HFFc6 (cell line): Measurements from ENCODE around the gene ENG. TPM values are rescaled to one million over a fixed set of nuclear protein-coding genes. Genes with fewer than 3 reads are reported as not detected.

ENCODE experiments used
- DNase-seq: peaks from one replicate; pipeline ENCODE4 v3.0.0-alpha.2; 2018
- H3K27ac Mint-ChIP-seq: 2 replicates; pipeline ENCODE4 v1.8.0; 2020; ENCODE audit warnings: mild to moderate bottlenecking, mixed read lengths
- H3K27me3 Mint-ChIP-seq: 2 replicates; pipeline ENCODE4 v1.8.0; 2021; ENCODE audit warnings: mild to moderate bottlenecking, moderate library complexity, mixed read lengths; ENCODE audit not compliant: insufficient read depth
- H3K36me3 Mint-ChIP-seq: 2 replicates; pipeline ENCODE4 v1.8.0; 2021; ENCODE audit warnings: low read depth, mixed read lengths
- H3K4me1 Mint-ChIP-seq: 2 replicates; pipeline ENCODE4 v1.8.0; 2020; ENCODE audit warnings: low read depth, mixed read lengths
- H3K4me3 Mint-ChIP-seq: 2 replicates; pipeline ENCODE4 v1.8.0; 2020; ENCODE audit warnings: mild to moderate bottlenecking, moderate library complexity, mixed read lengths
- H3K9me3 Mint-ChIP-seq: 2 replicates; pipeline ENCODE4 v1.8.0; 2020; ENCODE audit warnings: mild to moderate bottlenecking, mixed read lengths
- total RNA-seq, 6 experiments: library from RNA; stranded (reverse); fragmentation: NEBNext Ultra II Directional; extraction: Animal tissue kit (Norgen Biotek cat#: 25700); gene quantifications; 2 replicates in 1 of 6; 3 replicates in 5 of 6; pipeline ENCODE4 v1.2.3, GENCODE V29; 2021
- TF ChIP-seq, protein P1 (sequence below): fragments of 200-600 bp; sonication (generic); IDR thresholded peaks from 2 replicates; pipeline ENCODE4 v1.5.0; 2021; ENCODE audit warnings: antibody characterized with exemption, mild to moderate bottlenecking

ENG gene
- total RNA-seq, 6 experiments from 2014 or later = 205 to 249 (median 227) TPM

DNA sequence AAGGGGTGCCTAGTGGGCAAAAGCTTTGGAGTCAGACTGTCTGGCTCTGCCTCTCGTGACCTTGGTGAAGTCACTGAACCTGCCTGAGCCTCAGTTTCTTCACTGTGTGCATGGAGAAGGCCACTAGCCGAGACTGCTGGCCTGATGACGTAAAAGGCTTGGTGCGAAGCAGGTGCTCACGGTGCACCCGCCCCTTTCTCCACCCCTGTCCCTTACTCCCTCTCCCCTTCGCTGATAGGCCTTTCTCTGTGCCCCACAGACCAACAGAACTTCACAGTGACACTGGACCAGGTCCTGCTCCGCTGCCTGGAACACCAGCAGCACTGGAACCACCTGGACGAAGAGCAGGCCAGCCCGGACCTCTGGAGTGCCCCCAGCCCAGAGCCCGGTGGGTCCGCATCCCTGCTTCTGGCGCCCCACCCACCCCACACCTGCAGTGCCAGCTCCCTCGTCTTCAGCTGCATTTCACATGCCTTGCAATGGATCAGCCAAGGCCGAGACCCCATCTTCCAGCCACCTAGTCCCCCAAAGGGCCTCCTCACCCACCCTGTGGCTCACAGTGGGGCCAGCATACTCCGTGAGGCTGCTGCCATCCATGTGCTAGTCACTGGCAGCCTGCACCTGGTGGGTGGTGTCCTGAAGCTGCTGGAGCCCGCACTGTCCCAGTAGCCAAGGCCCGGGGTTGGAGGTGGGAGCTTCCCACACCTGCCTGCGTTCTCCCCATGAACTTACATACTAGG, 41.4 kb downstream of the ENG start:
- Mint-ChIP-seq H3K9me3 (no peaks in the 10 kb centered on the region), H3K36me3 (peaks cover 9% of the 10 kb centered on the region; the same call in 1 of the 2 replicates), H3K4me1 (no peaks in the 10 kb centered on the region; the same call in 1 of the 2 replicates), H3K27ac (0 out of 2 replicates have a peak overlapping the region, but pooled peaks have one; percentile 18), H3K4me3 (no peak overlapping the region), H3K27me3 (peaks cover 17% of the 10 kb centered on the region)
- TF ChIP-seq, protein P1, sequence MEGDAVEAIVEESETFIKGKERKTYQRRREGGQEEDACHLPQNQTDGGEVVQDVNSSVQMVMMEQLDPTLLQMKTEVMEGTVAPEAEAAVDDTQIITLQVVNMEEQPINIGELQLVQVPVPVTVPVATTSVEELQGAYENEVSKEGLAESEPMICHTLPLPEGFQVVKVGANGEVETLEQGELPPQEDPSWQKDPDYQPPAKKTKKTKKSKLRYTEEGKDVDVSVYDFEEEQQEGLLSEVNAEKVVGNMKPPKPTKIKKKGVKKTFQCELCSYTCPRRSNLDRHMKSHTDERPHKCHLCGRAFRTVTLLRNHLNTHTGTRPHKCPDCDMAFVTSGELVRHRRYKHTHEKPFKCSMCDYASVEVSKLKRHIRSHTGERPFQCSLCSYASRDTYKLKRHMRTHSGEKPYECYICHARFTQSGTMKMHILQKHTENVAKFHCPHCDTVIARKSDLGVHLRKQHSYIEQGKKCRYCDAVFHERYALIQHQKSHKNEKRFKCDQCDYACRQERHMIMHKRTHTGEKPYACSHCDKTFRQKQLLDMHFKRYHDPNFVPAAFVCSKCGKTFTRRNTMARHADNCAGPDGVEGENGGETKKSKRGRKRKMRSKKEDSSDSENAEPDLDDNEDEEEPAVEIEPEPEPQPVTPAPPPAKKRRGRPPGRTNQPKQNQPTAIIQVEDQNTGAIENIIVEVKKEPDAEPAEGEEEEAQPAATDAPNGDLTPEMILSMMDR = no peak
- DNase-seq = no peak

DNA sequence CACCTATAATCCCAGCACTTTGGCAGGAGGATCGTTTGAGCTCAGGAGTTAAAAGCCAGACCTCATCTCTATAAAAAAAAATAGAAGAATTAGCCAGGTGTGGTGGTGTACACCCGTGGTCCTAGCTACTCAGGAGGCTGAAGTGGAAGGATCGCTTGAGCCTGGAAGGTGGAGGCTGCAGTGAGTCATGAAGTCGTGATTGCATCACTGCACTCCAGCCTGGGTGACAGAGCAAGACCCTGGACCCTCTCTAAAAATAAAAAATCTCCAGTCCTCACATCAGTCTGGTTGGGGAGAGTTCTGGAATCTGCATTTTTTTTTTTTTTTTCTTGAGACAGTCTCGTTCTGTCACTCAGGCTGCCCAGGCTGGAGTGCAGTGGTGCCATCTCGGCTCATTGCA, 42.4 kb downstream of the ENG start:
- H3K27me3 Mint-ChIP-seq = peaks cover 17% of the 10 kb centered on the region
- H3K36me3 Mint-ChIP-seq = peaks cover 9% of the 10 kb centered on the region; the same call in 1 of the 2 replicates
- no peak for DNase-seq
- no peaks in the 10 kb centered on the region for H3K9me3 Mint-ChIP-seq
- TF ChIP-seq, protein P1 = no peak
- no peaks in the 10 kb centered on the region; the same call in 1 of the 2 replicates for H3K4me1 Mint-ChIP-seq
- H3K4me3 Mint-ChIP-seq = no peak overlapping the region
- no peak overlapping the region for H3K27ac Mint-ChIP-seq

DNA sequence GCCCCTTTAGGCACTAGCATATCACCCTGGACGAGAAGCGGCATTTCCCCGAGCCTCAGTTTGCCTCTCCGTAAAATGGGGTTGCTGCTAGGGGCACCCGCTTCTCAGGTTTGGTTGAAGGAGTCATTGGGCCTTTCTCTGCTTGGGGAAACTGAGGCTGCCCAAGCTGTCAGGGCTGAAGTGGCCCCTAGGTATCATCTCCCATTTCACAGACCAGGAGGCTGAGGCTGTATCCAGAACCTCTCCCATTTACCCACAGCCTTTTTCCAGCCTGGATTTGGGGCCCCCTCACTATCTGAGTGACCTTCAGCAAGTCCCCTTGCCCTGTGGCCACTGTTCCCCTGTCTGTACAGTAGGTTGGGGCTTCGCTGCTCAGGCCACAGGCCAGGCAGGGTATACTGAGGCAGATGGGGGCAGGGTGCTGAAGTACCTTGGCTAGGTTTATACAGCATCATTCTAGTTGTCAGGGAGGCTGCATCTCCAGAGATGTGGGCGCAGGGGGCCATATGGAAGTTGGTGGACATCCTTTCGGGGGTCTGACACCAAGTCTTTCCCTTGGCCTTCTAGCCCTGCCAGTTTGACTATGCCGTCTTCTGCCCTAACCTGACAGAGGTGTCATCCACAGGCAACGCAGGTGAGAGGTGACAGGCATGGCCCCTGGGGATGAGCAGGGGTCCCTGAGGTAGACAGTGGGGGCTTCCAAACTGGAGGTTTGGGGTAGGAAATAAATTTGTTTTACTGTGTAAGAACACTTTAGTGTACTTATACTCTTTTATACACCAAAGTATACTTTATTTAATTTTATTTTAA, 43.9 kb downstream of the ENG start:
- peaks cover 17% of the 10 kb centered on the region for H3K27me3 Mint-ChIP-seq
- H3K4me1 Mint-ChIP-seq = no peaks in the 10 kb centered on the region
- H3K9me3 Mint-ChIP-seq = no peaks in the 10 kb centered on the region
- TF ChIP-seq, protein P1 = no peak
- H3K27ac Mint-ChIP-seq = no peak overlapping the region; the same call in 1 of the 2 replicates
- H3K4me3 Mint-ChIP-seq = no peak overlapping the region
- peaks cover 14% of the 10 kb centered on the region; the same call in 1 of the 2 replicates for H3K36me3 Mint-ChIP-seq
- DNase-seq = no peak

DNA sequence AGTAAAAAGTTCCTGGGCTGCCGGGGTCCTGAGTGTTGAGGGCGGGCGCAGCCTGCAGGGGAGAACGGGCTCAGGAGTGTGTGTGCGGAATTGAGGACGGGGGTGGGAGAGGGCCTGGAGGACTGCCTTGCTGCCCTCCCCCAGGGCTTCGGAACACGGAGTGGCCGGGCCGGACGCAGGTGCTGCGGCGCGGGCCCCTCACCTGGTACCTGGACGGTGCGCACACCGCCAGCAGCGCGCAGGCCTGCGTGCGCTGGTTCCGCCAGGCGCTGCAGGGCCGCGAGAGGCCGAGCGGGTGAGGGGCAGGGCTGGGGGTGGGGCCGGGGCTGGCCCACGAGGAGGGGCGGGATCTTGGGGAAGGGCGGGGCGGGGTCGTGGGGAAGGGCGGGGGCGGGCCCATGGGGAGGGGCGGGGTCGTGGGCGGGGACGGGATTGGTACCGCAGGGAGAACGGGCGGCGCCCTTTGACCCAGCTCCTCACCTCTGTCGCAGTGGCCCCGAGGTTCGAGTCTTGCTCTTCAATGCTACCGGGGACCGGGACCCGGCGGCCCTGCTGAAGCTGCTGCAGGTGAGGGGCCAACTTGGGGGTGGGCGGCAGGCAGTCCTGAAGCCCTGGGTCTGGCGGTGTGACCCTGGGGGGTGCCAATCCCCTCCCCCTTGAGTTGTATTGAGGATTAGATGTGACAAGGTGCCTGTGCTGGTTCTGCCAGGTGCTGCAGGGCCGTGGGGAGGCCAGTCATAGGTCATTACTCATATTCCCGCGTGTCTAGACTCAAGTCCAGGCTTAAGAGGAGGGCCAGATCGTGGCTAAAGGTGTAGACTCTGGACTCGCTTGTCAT, 44.7 kb downstream of the ENG start:
- DNase-seq = no peak
- H3K9me3 Mint-ChIP-seq = no peaks in the 10 kb centered on the region
- TF ChIP-seq, protein P1 = no peak
- no peak overlapping the region for H3K4me3 Mint-ChIP-seq
- peaks cover 15% of the 10 kb centered on the region; the same call in 1 of the 2 replicates for H3K36me3 Mint-ChIP-seq
- H3K4me1 Mint-ChIP-seq = no peaks in the 10 kb centered on the region
- no peak overlapping the region for H3K27ac Mint-ChIP-seq
- peaks cover 17% of the 10 kb centered on the region for H3K27me3 Mint-ChIP-seq

DNA sequence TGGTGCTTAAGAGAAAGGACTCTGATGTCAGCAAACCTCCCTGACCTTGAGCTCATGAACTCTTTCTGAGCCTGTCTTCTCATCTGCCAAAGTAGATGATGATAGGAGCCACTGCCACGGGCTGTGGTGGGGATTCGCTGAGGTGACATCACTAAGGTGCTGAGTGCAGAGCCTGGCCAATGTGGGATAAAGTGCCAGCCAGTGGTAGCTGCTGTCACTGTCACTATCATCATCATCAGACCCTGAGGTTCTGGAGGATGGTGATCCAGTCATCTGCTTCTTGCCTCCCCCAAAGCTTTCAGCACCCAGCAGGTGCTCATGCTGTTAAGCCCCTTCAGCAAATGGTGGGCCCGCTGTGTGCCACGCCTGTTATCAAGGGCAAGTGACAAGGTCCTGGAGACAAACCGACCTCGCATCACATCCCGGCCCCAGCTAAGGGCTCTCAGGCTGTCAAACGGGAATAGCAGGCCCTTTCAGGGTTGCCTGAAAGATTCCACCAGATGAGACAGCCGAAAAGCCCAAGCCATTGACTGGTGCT, 45.4 kb downstream of the ENG start:
- no peak overlapping the region for H3K27ac Mint-ChIP-seq
- no peak for DNase-seq
- H3K36me3 Mint-ChIP-seq = peaks cover 15% of the 10 kb centered on the region; the same call in 1 of the 2 replicates
- H3K4me3 Mint-ChIP-seq = no peak overlapping the region
- peaks cover 12% of the 10 kb centered on the region for H3K27me3 Mint-ChIP-seq
- H3K9me3 Mint-ChIP-seq = no peaks in the 10 kb centered on the region
- TF ChIP-seq, protein P1 = no peak
- H3K4me1 Mint-ChIP-seq = no peaks in the 10 kb centered on the region
